ENCODE measurements around the gene DIP2C. TPM values are rescaled to one million over a fixed set of nuclear protein-coding genes. Genes with fewer than 3 reads are reported as not detected.
A peak's percentile ranks its signal among the peaks of the same experiment; 100 is the strongest.

DIP2C gene
- polyA plus RNA-seq, 1 donor: 37.7 TPM

- no peak for DNase-seq
Measured at GRCh38 chr10:567869-568268, 121.6 kb downstream of the DIP2C start.

GRCh38 chr10:566241-566885 lies 123.1 kb downstream of the DIP2C start:
- no peak for DNase-seq

GRCh38 chr10:565676-566075 lies 123.8 kb downstream of the DIP2C start:
- no peak for DNase-seq

DNA sequence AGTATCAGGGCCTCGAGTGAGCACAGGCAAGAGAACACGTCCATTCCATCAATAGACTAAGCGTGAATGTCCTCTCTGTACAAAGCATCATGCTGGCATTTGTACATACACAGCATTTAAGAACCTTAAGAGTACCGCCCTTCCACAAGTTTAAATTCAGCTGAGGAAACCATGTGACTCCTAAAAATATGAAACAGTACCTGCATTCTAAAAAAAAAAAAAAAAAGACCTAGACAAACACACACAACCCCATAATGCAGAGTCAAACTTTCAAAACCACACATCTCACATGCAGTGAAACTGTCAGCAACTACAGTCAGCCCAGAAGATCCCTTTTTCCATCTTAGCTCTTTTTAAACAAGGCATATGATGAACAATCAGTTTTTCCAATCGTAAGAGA lies 124.3 kb downstream of the DIP2C start:
- peak; percentile 40 for DNase-seq

GRCh38 chr10:563827-564226 lies 125.6 kb downstream of the DIP2C start:
- DNase-seq: no peak

GRCh38 chr10:562142-562541 lies 127.3 kb downstream of the DIP2C start:
- no peak for DNase-seq

GRCh38 chr10:561721-562120 lies 127.7 kb downstream of the DIP2C start:
- no peak for DNase-seq

GRCh38 chr10:560314-560992 lies 129.0 kb downstream of the DIP2C start:
- DNase-seq: no peak

DNA sequence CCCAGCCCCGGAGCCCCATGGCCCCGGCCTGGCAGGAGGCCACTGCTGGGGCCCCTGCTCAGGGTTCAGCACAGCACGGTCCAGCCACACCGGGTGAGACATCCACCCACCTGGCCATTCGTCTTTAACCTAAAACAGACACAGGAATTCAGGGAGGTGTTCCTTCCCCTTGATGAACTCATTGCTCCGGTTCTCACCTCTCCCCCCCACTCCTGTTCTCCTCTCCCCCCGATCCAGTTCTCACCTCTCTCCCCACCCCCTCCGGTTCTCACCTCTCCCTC lies 129.8 kb downstream of the DIP2C start:
- DNase-seq: no peak

GRCh38 chr10:558891-559766 lies 130.3 kb downstream of the DIP2C start:
- DNase-seq: no peak

DNA sequence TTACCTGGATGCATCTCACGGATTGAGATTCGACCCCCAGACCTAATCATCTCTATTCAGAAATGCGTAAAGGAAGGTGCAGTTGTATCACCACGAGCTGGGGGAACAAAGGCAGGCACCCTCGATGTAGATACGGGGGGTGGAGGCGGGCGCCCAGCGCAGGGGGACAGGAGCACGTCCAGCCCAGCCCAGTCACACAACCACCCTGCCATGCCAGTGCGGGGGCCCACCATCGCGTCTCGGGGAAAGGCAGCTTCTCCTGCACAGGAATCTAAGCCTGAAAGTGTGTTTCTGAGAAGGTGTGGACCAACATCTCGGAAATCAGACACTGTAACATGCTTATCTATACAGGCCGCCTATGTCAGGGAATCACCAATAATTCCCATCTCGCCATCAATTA lies 131.1 kb downstream of the DIP2C start:
- DNase-seq: no peak

- DNase-seq: no peak
Measured at GRCh38 chr10:557792-558328, 131.6 kb downstream of the DIP2C start.

DNA sequence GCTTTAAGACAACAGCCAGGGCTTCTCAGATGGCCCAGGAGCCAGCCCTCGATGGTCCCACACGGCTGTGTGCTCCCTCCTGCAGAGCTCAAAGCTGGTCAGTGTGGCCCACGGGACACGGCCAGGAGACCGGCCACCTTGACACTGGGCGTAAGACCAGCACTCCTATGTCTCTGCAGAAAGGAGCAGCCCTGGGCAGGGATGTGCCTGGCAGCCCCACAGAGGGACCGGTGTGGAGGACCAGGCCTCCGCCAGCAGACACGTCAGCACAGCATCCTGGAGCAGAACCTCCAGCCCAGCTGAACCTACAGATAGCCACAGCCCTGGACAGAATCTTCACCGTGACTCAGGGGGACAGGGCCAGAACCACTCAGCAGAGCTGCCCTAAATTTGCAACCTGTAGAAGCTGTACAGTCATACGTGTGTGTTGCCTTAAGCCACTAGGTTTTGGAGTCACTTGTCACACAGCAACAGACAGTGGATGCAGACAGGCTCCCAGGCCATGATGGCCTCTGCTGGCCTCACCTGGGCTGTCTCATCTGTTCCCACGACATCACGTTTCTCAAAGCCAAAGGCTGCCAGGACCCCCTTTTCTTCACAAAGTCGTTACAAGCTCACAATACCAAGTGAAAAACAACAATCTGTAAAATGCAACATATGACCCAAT lies 132.4 kb downstream of the DIP2C start:
- DNase-seq: no peak

DNA sequence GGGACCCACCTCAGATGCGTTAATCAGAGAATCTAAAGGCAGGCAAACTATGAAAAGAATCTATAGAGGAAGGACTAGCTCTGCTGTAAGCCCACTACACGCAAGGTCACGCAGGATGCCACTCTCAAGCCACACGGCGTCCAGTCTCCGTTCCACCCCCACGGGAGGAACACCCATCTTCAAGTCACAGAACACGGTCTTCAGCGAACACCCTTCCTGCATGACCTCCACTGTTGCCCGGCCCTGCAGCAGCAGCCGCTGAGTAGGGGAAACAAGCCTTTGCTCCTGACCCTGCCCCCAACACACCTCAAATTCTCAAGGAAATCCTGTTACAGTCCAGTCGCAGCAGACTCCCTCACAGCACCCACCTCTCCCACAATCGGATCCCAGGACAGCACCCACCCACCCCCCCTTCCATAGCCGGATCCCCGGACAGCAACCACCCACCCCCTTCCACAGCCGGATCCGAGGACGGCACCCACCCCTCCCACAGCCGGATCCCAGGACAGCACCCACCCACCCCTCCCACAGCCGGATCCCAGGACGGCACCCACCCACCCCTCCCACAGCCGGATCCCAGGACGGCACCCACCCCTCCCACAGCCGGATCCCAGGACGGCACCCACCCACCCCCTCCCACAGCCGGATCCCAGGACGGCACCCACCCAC lies 133.7 kb downstream of the DIP2C start:
- no peak for DNase-seq

DNA sequence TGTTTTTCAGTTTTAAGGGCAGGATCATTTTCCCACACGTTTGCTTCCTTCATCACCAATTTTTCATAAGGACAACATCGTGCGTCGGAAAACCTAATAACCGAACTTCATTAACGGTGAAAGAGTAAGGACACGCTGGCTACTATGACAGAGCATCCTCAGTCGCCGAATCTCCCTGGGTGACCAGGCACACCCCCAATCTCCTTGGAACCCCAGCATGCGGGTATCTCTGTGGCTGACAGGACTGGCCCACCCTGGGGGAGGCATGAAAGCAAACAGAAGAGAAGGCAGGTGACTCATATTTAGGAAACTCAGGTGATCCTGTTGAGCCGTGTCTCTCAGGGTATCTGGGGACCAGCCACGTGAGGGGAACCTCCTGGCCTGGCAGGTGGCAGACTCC lies 134.2 kb downstream of the DIP2C start:
- no peak for DNase-seq

- DNase-seq: no peak
Measured at GRCh38 chr10:554182-554848, 135.2 kb downstream of the DIP2C start.

DNA sequence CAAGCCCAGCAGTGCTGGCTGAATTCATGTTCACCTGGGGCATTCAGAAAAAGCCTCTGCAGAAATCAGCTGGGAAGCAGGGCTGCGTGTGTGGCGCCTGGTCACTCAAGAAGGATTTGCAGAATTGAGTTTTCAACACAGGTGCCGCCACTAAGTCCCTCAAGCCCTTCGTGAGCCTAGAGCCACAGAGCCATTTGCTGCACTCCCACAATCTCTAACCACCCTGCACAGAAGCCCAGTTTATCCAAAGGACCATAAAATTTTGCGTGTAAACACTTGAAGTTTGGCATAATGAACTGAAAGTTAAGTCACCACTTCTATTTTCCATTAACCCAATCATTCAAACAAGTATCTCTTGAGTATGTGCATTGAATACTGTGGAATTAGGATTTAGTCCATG lies 136.2 kb downstream of the DIP2C start:
- DNase-seq: no peak

DNA sequence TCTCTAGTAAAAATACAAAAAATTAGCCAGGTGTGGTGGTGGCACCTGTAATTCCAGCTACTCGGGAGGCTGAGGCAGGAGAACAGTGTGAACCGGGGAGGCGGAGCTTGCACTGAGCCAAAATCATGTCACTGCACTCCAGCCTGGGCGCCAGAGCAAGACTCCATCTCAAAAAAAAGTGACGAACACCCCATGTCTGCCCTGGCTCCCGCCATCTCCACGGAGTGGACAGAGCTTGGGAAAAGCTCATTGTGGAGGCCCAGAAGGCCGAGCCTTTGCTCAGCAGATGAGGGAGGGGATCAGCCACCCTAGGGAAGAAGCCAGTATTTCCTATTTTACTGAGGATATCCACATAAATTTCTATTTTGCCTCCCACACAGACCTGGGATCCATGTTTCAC lies 136.8 kb downstream of the DIP2C start:
- DNase-seq: no peak

DNA sequence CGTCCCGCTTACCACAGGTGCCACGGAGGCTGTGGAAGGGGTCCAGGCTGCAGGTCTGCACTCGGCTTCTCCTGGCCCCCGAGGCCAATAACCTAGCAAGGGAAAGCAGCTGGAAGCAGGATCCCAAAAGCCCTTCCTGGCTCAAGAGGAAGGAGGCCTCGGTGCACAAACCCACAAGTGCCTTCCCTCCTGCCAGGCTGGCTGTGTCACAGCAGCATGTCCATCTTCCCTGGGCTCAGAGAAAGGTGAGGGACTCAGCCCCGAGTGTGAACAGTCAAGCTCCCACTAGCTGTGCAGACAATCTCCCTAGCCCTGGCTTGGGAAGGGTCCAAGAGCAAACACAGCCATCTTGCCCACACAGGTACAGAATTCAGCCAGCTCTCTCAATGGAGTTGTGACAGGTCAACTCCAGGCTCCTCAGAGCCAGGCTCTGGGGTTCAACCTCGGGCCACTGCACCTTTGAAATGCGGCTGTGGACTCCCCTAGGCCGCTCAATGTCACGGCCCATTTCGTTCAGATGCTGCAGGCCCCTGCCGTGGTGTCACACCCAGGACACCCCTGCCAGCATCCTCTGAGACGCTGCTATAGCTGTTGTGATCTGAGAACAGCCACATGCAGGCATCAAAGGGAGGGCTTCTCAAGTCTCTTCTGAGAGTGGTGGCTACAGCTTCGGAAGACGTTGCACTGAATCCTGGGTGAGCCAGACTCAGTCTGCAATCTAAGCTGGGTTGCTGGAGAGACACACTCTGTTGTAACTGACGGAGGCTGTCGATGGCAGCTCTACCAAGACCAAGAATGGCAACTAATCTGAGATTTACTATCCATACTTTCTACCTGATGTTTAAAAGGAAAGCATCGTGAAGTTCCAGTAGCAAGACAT lies 137.9 kb downstream of the DIP2C start:
- no peak for DNase-seq

DNA sequence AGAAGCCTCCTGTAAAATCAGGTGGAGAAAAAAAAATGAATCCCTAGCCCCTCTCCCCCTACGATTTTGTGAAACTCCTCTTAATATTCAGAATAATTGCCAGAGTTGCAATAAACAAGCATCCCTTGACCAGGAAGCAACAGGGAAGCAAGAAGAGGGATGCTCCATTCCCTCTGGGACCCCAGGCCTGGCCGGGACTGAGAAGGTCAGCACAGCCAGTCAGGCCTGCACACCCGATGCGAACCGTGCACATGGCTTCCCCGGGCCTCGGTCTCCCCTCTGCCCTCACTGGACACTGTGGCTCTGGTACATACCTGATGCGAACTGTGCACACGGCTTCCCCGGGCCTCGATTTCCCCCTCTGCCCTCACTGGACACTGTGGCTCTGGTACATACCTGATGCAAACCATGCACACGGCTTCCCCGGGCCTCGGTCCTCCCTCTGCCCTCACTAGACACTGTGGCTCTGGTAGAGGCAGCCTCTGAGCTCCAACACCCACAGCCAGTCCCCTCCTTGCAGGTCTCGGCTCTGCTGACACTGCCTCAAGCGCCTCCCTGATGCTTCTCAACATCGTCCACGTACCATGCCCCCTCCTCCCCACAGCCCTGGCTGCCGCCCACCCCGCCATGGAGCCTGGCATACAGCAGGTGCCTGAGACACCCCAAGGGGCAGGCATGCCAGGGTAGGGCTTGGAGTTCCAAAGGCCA lies 138.6 kb downstream of the DIP2C start:
- DNase-seq: no peak

Measured in hindlimb muscle (tissue), 1 donor.